Ishikawa (cell line): ENCODE measurements around the gene DOCK1.

Experiments
- EP300 ChIP-seq: IDR thresholded peaks from 2 replicates; pipeline ENCODE4 v1.6.1; 2012; ENCODE audit warnings: borderline replicate concordance
- NFIC ChIP-seq: IDR thresholded peaks from 2 replicates; pipeline ENCODE4 v1.6.1; 2012
- REST ChIP-seq: IDR thresholded peaks from 2 replicates; pipeline ENCODE4 v1.6.1; 2012; ENCODE audit warnings: low read depth, mild to moderate bottlenecking
- TAF1 ChIP-seq: IDR thresholded peaks from 2 replicates; pipeline ENCODE4 v1.6.1; 2012; ENCODE audit warnings: low read depth, mild to moderate bottlenecking
- TCF12 ChIP-seq: IDR thresholded peaks from 2 replicates; pipeline ENCODE4 v1.6.1; 2012; ENCODE audit warnings: low read depth
- TF ChIP-seq, protein P1 (sequence below): IDR thresholded peaks from 2 replicates; pipeline ENCODE4 v1.6.1; 2012
- TF ChIP-seq, protein P2 (sequence below): IDR thresholded peaks from 2 replicates; pipeline ENCODE4 v1.6.1; 2012

DNA sequence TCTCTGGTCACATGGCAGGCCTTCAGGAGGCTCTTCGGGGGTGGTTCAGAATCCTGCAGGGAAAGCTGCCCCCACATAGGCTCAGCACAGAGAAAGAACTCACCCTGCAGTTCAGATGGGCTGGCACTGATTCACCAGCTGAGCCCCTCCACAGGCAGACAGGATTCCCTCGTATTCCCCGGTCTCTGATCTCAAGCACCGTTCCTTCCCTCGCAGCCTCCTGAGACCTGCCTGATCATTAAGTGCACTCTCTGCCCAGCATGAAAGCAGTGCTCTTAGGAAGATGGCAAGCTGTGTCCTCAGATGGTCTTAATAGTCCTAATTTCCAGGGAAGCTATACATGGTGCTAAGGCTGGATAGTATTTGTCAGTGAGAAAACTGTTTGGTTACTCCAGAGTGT is 565.7 kb downstream of the DOCK1 start:
- TF ChIP-seq TCF12 = no peak
- TF ChIP-seq, protein P1, sequence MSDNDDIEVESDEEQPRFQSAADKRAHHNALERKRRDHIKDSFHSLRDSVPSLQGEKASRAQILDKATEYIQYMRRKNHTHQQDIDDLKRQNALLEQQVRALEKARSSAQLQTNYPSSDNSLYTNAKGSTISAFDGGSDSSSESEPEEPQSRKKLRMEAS = no peak
- TF ChIP-seq, protein P2, sequence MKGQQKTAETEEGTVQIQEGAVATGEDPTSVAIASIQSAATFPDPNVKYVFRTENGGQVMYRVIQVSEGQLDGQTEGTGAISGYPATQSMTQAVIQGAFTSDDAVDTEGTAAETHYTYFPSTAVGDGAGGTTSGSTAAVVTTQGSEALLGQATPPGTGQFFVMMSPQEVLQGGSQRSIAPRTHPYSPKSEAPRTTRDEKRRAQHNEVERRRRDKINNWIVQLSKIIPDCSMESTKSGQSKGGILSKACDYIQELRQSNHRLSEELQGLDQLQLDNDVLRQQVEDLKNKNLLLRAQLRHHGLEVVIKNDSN = no peak
- TF ChIP-seq TAF1 = no peak
- no peak for TF ChIP-seq NFIC
- no peak for TF ChIP-seq EP300
- TF ChIP-seq REST = no peak
